ENCODE measurements around the gene CCN5.

CCN5 gene

DNA sequence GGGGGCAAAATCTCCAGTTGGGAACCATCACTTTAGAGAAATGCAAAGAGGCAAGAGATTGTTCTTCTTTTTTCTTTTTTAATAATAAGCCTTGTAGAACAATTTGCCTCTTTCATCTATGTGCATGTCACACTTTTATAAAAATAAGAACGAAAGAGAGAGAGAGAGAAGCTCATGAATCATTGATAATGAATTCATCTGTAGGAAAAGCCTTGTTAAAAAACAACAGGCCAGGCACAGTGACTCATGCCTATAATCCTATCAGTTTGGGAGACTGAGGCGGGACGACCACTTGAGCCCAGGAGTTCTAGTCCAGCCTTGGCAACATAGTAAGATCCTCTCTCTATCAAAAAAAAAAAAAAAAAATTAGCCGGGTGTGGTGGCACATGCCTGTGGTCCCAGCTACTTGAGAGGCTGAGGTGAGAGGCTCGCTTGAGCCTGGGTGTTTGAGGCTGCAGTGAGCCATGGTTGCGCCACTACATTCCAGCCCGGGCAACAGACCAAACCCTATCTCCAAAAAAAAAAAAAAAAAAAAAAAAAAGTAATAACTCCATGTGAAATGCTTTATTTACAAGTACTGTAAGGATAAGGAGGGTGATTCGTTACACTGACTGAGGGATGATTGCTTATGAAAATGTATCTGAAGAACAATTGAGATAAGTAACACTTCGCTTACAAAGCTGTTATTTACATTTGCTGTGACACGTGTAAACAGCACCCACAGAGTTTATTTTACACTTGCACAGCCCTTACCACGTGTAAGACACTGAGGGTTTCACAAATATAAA, 6.0 kb downstream of the CCN5 start:
- DNase-seq (ENCODE audit: insufficient read length): no peak
- TF ChIP-seq TAF1 (IDR thresholded peaks at IDR 0.05; ENCODE audit: borderline replicate concordance, low read depth, low read length) (no peak), POLR2AphosphoS5 (IDR thresholded peaks at IDR 0.05; ENCODE audit: low read depth, low read length) (no peak), POLR2A (IDR thresholded peaks at IDR 0.05; ENCODE audit: low read depth, low read length) (no peak)
- FAIRE-seq: no peak

DNA sequence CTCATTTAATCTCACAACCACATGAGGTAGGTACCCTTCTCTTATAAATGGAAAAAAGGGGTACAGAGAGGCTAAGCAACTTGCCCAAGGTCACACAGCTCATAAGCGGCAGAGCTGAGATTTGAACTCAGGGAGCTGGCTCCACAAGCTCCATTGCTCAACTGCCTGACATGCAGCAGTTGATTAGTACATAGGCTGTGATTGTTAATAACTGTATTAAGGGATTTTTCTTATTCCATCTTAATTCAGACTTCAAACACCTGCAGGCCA, 6.6 kb downstream of the CCN5 start:
- TF ChIP-seq TAF1 (IDR thresholded peaks at IDR 0.05; ENCODE audit: borderline replicate concordance, low read depth, low read length) (no peak), POLR2AphosphoS5 (IDR thresholded peaks at IDR 0.05; ENCODE audit: low read depth, low read length) (no peak)
- FAIRE-seq (no peak), DNase-seq (ENCODE audit: insufficient read length) (no peak)

DNA sequence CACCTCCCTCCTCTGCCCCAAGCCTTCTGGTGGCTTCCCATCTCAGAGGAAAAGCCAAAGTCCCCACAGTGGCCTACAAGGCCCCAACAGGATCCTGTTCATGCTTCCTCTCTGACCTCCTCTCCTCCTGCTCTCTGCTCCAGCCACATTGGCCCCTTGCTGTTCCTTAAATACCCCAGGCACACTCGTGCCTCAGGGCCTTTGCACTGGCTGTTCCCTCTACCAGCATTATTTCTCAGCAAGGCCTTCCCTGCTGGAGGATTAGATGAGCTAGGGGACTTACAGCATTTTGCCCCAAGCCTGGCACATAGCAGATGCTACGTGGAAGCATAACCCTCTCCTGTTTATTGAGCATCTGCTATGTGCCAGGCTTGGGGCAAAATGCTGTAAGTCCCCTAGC, 7.8 kb downstream of the CCN5 start:
- DNase-seq (ENCODE audit: insufficient read length) (no peak), FAIRE-seq (no peak)
- TF ChIP-seq TAF1 (IDR thresholded peaks at IDR 0.05; ENCODE audit: borderline replicate concordance, low read depth, low read length) (no peak), POLR2A (IDR thresholded peaks at IDR 0.05; ENCODE audit: low read depth, low read length) (no peak), POLR2AphosphoS5 (IDR thresholded peaks at IDR 0.05; ENCODE audit: low read depth, low read length) (no peak)

DNA sequence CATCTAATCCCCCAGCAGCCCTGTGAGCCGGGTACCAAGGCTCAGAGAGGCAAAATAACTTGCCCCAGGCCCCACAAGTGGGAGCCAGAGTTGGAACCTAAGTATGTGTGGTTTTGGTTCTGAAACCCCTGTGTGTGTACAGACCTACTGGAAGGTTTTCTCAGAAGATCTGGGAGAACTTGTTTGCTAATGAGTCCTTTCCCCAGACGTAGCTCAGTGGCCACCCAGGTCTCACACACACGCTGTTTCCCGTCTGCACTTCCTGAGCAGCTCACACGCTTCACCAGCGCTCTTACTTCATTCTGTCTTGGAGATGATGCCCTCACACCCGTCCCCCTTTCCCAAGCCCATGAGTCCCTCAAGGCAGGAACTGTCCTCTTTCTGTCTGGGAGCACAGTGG, 8.2 kb downstream of the CCN5 start:
- DNase-seq (ENCODE audit: insufficient read length) (no peak), FAIRE-seq (no peak)
- TF ChIP-seq POLR2A (IDR thresholded peaks at IDR 0.05; ENCODE audit: low read depth, low read length) (no peak), POLR2AphosphoS5 (IDR thresholded peaks at IDR 0.05; ENCODE audit: low read depth, low read length) (no peak), TAF1 (IDR thresholded peaks at IDR 0.05; ENCODE audit: borderline replicate concordance, low read depth, low read length) (no peak)

DNA sequence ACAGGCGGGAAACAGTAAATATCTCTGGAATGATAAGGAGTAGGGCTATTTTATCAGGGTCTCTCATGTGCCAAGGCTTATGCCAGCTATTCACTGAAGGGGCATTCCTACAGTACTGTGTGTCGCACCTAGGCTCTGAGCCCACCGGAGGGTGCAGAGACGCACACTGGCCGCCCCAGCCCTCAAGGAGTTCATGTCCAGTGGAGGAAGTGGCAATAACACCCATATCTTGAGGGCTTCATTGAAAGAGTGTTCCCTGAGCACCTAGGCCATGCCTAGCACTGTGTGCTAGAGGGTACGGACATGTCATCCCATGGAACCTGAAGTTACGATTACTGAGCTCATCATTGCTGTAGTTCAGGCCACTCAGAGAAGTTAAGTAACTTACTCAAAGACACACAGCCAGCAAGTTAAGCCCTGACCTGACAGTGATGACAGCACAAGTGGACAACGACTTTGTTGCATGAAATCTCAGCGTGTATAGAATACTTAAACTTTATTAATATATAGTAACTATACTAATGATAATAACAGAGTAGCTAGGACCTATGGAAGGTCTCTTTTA, 8.7 kb downstream of the CCN5 start:
- TF ChIP-seq POLR2A (IDR thresholded peaks at IDR 0.05; ENCODE audit: low read depth, low read length): no peak
- no peak for TF ChIP-seq POLR2AphosphoS5 (IDR thresholded peaks at IDR 0.05; ENCODE audit: low read depth, low read length)
- no peak for TF ChIP-seq TAF1 (IDR thresholded peaks at IDR 0.05; ENCODE audit: borderline replicate concordance, low read depth, low read length)
- FAIRE-seq (no peak), DNase-seq (ENCODE audit: insufficient read length) (no peak)

DNA sequence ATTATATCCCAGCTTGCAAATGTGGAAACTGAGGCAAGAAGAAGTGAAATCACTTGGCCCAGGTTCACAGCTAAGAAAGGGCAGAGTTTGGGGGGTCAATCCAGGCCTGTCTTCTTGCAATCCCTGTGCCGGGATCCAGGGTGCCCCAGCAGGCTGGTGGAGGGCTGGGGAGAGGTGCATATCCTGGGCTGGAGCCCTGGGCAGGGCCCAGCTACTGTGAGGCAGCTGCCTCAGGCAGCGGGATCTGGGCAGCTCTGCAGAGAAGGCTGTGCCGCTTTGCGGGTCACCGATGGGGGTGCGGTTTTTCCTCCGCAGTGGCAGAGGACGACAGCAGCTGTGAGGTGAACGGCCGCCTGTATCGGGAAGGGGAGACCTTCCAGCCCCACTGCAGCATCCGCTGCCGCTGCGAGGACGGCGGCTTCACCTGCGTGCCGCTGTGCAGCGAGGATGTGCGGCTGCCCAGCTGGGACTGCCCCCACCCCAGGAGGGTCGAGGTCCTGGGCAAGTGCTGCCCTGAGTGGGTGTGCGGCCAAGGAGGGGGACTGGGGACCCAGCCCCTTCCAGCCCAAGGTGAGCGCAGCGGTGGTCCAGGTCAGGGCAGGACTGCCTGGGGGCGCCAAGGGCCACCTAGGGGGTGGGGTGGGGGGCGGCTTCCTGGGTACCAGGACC, 9.4 kb downstream of the CCN5 start:
- DNase-seq (ENCODE audit: insufficient read length) (no peak), FAIRE-seq (no peak)
- no peak for TF ChIP-seq POLR2A (IDR thresholded peaks at IDR 0.05; ENCODE audit: low read depth, low read length)
- TF ChIP-seq TAF1 (IDR thresholded peaks at IDR 0.05; ENCODE audit: borderline replicate concordance, low read depth, low read length): no peak
- no peak for TF ChIP-seq POLR2AphosphoS5 (IDR thresholded peaks at IDR 0.05; ENCODE audit: low read depth, low read length)

DNA sequence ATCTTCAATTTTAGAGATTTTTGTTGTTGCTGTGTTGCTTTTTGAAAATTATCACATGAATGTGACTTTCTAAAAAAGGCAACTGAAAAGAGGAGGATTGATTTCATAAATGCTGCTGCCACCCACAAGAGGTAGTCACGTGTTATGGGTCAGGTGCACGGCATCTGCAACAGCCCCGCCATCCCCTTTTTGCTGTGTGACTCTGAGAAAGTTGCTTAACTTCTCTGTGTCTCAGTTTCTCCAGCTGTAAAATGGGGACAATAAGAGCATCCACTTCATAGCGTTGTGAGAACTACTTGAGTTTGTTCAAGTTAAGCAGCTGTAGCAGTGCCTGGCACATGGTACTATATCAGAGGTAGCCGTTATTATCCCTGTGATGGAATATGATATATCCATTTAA, 10.7 kb downstream of the CCN5 start:
- no peak for FAIRE-seq
- TF ChIP-seq POLR2AphosphoS5 (IDR thresholded peaks at IDR 0.05; ENCODE audit: low read depth, low read length): no peak
- TF ChIP-seq TAF1 (IDR thresholded peaks at IDR 0.05; ENCODE audit: borderline replicate concordance, low read depth, low read length): no peak
- TF ChIP-seq POLR2A (IDR thresholded peaks at IDR 0.05; ENCODE audit: low read depth, low read length): no peak
- no peak for DNase-seq (ENCODE audit: insufficient read length)

DNA sequence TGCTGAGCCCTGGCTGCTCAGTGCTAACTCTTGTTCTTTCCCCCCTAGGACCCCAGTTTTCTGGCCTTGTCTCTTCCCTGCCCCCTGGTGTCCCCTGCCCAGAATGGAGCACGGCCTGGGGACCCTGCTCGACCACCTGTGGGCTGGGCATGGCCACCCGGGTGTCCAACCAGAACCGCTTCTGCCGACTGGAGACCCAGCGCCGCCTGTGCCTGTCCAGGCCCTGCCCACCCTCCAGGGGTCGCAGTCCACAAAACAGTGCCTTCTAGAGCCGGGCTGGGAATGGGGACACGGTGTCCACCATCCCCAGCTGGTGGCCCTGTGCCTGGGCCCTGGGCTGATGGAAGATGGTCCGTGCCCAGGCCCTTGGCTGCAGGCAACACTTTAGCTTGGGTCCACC, 11.9 kb downstream of the CCN5 start:
- DNase-seq (ENCODE audit: insufficient read length) (no peak), FAIRE-seq (no peak)
- TF ChIP-seq POLR2AphosphoS5 (IDR thresholded peaks at IDR 0.05; ENCODE audit: low read depth, low read length) (no peak), POLR2A (IDR thresholded peaks at IDR 0.05; ENCODE audit: low read depth, low read length) (no peak), TAF1 (IDR thresholded peaks at IDR 0.05; ENCODE audit: borderline replicate concordance, low read depth, low read length) (no peak)

DNA sequence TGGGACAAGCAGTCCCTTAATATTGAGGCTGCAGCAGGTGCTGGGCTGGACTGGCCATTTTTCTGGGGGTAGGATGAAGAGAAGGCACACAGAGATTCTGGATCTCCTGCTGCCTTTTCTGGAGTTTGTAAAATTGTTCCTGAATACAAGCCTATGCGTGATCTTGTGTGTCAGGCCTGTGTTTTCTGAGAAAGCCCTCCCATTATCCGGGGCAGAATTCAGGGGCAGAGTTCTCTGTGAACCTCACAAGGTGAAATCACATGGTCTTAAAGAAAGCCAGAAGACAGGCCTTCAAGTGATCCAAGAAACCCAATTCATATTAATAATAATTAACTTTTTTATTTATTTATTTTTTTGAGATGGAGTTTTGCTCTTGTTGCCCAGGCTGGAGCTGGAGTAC, 12.5 kb downstream of the CCN5 start:
- no peak for FAIRE-seq
- no peak for TF ChIP-seq POLR2A (IDR thresholded peaks at IDR 0.05; ENCODE audit: low read depth, low read length)
- no peak for TF ChIP-seq POLR2AphosphoS5 (IDR thresholded peaks at IDR 0.05; ENCODE audit: low read depth, low read length)
- TF ChIP-seq TAF1 (IDR thresholded peaks at IDR 0.05; ENCODE audit: borderline replicate concordance, low read depth, low read length): no peak
- no peak for DNase-seq (ENCODE audit: insufficient read length)

DNA sequence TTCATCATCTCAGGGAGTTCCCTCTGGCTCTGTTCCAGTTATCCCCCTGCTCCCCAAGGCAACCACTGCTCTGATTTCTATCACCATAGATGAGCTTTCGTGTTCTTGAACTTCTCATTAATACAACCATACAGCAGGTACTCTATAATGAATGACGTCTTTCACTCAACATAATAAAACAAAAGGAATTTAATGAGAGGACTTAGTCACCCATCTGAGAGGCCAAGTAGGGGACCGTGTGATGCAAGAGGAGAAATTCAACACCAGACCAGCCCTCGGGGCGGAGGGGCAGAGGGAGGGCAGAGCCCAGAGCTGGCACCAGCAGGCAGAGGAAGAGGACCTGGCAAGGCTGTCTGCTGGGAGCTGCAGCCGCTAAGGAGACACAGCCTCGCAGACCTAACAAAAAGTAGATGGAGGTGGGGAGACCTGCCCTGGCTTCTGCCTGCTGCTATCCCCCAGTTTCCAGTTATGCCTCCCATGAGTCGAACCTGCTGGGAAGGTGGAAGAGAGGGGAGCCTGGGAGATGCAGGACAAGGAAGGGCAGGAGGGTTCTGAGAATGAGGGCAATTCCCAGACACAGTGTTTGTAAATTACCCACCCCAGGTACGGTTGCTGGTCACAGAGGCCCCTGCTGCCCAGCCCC, 13.8 kb downstream of the CCN5 start:
- TF ChIP-seq POLR2A (IDR thresholded peaks at IDR 0.05; ENCODE audit: low read depth, low read length) (no peak), TAF1 (IDR thresholded peaks at IDR 0.05; ENCODE audit: borderline replicate concordance, low read depth, low read length) (no peak), POLR2AphosphoS5 (IDR thresholded peaks at IDR 0.05; ENCODE audit: low read depth, low read length) (no peak)
- no peak for FAIRE-seq
- no peak for DNase-seq (ENCODE audit: insufficient read length)

DNA sequence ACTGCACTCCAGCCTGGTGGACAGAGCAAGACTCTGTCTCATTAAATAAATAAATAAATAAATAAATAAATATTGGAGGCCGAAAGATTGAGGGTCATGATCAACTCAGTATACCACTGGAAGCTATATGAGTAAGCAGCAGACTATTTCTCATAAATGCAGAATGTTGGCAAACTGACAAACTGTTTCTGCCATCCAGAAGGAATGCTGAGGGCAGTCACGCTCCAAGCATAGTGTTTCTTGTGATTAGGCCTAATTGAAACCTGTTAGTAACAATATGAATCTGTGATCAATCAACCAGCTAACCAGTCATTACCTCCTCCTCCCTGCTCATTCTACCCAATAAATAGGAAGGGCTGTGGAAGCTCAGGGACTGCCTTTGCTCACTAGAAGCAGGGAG, 15.3 kb downstream of the CCN5 start:
- DNase-seq (ENCODE audit: insufficient read length): no peak
- FAIRE-seq: no peak
- TF ChIP-seq POLR2A (IDR thresholded peaks at IDR 0.05; ENCODE audit: low read depth, low read length): no peak
- TF ChIP-seq POLR2AphosphoS5 (IDR thresholded peaks at IDR 0.05; ENCODE audit: low read depth, low read length): no peak
- TF ChIP-seq TAF1 (IDR thresholded peaks at IDR 0.05; ENCODE audit: borderline replicate concordance, low read depth, low read length): no peak

DNA sequence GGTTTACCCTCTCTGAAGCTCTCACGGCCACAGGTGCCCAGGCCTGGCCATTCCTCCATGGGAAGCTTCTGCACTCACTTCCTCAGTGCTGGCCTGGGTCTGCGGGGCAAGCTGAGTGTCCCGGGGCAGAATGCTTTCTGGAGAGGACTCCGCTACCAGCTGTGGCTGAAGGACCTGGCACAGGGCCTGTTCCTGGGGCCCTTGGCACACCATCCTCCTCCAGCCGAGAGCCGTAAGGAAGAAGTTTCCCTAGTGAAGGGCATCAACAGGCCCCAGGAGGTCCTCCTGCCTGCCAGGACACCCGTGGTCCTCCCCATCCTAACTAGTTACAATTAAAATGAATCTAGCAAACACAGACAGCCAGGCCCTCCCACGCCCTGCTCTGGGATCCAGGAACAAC, 16.5 kb downstream of the CCN5 start:
- TF ChIP-seq POLR2AphosphoS5 (IDR thresholded peaks at IDR 0.05; ENCODE audit: low read depth, low read length): no peak
- TF ChIP-seq TAF1 (IDR thresholded peaks at IDR 0.05; ENCODE audit: borderline replicate concordance, low read depth, low read length): no peak
- TF ChIP-seq POLR2A (IDR thresholded peaks at IDR 0.05; ENCODE audit: low read depth, low read length): no peak
- FAIRE-seq (no peak), DNase-seq (ENCODE audit: insufficient read length) (no peak)

Measured in GM12892 (cell line).